Fibroblast of villous mesenchyme (primary cell): ENCODE results near the gene APCDD1. TPM values are rescaled to one million over a fixed set of nuclear protein-coding genes. Genes with fewer than 3 reads are reported as not detected.

Experiments used
- DNase-seq: peaks from one replicate; pipeline ENCODE4 v3.0.0-alpha.2; 2010; ENCODE audit warnings: low read depth
- H3K4me3 ChIP-seq: 2 replicates; pipeline ENCODE4 v1.5.1; 2011; ENCODE audit warnings: low read depth, mild to moderate bottlenecking, low read length
- CTCF ChIP-seq: IDR thresholded peaks from 2 replicates; pipeline ENCODE4 v1.5.1; 2012; ENCODE audit warnings: low read depth, mild to moderate bottlenecking, low read length; ENCODE audit not compliant: insufficient read depth
- total RNA-seq: library from RNA; depleted of rRNA; stranded (reverse); fragments of >200 nt; gene quantifications from 2 replicates; pipeline ENCODE4 v1.2.3, GENCODE V29; 2012

APCDD1 gene
- total RNA-seq, 1 donor: 3.5 TPM

- H3K4me3 ChIP-seq: no peak overlapping the region
- no peak for DNase-seq
Observed at GRCh38 chr18:10465174-10465939, 10.9 kb downstream of the APCDD1 start.

GRCh38 chr18:10470429-10470828 lies 16.0 kb downstream of the APCDD1 start:
- DNase-seq: no peak
- no peak for TF ChIP-seq CTCF
- H3K4me3 ChIP-seq: no peak overlapping the region

More at GRCh38 chr18:10465174-10465939, 10.9 kb downstream of the APCDD1 start:
- TF ChIP-seq CTCF: no peak

- TF ChIP-seq CTCF: no peak
- no peak for DNase-seq
- no peak overlapping the region for H3K4me3 ChIP-seq
Observed at GRCh38 chr18:10471574-10471973, 17.1 kb downstream of the APCDD1 start.

- no peak for DNase-seq
- no peak for TF ChIP-seq CTCF
Observed at GRCh38 chr18:10473132-10473531, 18.7 kb downstream of the APCDD1 start.

GRCh38 chr18:10474309-10474708 lies 19.9 kb downstream of the APCDD1 start:
- H3K4me3 ChIP-seq: no peak overlapping the region
- no peak for DNase-seq
- TF ChIP-seq CTCF: no peak

More at GRCh38 chr18:10473132-10473531, 18.7 kb downstream of the APCDD1 start:
- no peak overlapping the region for H3K4me3 ChIP-seq

- DNase-seq: no peak
- TF ChIP-seq CTCF: no peak
- no peak overlapping the region for H3K4me3 ChIP-seq
Observed at GRCh38 chr18:10475276-10475653, 20.8 kb downstream of the APCDD1 start.

GRCh38 chr18:10475654-10476291 lies 21.3 kb downstream of the APCDD1 start:
- no peak for DNase-seq
- TF ChIP-seq CTCF: no peak

More at GRCh38 chr18:10475654-10476291, 21.3 kb downstream of the APCDD1 start:
- H3K4me3 ChIP-seq: no peak overlapping the region
